Measurements from ENCODE around the gene MUSTN1. TPM values are rescaled to one million over a fixed set of nuclear protein-coding genes. Genes with fewer than 3 reads are reported as not detected.

Gene MUSTN1
- 0.59 and 3.0 TPM in 2 replicates for total RNA-seq

DNA sequence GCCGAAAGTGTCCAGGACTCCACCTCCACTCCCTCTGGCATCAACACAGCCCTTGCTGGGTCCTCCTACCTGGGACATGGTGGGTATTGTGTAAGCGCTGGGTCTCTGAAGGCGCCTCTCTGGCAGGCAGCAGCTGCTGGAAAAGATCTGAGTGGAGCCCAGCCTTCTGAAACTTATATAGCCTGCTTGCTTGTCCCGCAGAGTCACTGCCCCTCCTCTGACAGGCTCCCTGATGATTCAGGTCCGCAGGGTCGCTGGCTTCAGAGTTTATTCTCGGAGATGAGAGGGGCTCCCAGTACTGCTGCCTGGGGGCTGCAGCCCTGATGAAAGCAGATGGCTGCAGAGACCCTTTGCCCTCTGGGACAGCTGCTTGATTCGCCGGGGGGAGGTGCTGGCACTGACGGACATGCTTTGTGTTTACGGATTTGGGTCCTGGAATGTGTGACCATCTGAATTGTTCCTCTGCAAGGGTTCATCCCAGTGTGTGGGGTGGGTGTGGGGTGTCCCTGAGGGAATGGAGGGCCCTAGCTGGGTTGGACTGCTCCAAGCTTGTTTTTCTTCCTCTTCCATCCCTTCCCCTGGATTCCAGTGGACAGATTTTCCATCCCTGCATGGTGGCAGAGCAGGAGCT is at the start of gene MUSTN1:
TSS of gene MUSTN1 (minus strand) at position 149 of the 631 bp plus-strand sequence. CDS start at position 78, 71 bp downstream.
- intact Hi-C loops (cut with micrococcal nuclease): no loop called here

DNA sequence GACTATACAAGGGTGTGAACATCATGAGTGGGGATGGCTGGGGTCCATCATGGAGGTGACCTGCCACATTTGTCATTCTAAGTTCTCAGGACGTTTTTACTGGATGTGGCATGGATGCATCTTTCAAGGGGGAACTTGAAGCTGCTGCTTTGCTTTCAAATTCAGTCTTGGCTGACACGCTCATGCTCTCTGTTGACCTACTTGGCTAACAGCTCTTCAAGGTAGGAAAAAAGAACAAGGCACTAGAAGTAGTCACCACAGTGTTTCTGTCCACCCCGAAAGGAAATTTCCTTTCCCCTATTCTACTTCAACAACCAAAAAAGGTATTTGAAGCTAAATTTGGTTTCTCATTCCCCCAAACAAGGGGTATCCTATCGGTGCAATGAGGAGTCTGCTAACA is 47.6 kb upstream of the MUSTN1 start:
- intact Hi-C loops (cut with micrococcal nuclease): no loop called here

DNA sequence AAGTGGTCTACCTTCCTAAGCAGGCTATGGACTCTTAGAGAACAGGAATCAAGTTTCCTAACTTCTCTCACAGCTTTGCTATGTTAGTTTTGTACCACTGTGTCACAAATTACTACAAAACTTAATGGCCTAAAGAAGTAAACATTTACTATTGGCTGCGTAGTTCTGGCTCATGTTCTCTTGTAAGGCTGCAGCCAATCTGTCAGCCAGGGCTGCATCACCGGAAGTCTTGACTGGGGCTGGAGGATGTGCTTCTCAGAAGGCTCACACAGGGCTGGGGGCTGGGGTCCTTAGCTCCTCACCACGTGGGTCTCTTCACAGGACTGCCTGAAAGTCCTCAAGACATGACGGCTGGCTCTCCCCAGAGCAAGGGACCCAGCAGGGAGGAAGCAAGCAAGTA is 47.1 kb upstream of the MUSTN1 start:
- intact Hi-C loops (cut with micrococcal nuclease): no loop called here

DNA sequence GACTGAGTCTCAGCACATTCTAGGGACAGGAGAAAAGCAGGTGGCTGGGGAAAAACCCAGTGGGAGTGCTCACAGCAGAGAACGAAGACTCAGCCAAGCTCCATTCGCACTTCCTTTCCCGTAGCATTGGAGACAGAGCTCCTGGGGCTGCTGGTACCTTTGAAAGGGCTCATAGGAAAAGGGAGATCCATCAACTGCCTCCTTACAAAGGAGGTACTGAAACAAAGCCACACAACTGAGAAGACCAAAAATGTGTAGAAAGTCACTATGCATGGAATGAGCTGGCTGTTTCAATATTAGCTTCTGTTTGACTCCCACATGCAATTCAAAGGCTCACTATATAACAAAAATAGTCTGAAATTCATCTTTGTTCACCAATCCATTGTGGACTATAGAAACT is 45.7 kb upstream of the MUSTN1 start:
- intact Hi-C loops (cut with micrococcal nuclease): no loop called here

DNA sequence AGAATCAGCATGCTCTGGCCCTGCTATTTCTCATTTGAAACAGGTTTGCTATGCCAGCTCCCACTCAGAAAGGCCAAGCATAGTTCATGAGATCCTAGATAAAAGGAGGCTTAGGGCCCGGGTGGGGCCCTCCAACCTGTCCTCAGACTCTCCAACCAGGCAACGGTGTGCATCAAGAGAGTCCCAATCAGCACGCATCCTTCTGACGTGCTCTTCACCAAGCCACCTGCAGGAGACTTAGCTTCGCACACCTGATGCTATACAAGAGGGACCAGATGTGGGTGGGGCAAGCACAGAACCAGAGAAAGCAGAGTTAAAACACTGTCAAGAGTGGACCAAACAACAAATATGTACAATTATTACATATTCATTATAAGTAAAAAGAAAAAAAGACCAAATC is 45.2 kb upstream of the MUSTN1 start:
- intact Hi-C loops (cut with micrococcal nuclease): no loop called here

DNA sequence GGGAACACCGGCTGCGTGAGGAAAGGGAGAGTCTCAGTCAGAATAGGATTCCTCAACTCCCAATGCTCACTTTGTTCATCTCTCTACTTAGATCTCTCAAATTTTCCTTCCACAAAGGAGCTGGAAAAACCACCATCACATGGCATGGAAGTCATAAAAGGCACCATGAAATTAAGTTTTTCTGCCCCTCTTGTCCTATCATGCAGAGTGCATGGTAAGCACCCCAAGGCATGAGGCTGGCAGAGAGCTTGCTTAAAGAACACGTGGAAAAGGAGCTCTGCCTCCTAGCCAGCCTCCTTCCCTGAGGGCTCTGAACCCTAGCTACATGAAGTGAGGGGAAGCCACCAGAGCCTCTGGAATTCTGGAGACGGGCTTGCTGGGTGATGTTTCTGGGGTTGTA is 44.8 kb upstream of the MUSTN1 start:
- intact Hi-C loops (cut with micrococcal nuclease): no loop called here

DNA sequence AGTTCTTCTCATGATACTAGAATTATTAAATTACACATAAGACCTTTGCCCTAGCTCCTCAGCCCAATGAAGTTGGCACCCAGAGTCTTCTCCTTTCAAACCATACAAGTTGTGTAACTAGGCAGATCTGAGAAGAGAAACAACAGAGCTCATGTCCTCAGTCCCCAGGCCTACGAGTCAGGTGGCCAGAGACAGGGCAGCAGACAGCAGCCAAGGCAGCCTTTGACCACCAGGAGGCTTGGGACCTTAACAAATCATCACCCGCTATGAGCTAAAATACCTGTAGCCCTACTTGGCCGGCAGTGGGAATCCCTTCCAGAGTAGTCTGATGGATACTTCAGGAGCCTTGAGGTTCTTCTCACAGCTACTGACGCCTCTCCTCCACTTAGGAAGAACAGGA is 44.3 kb upstream of the MUSTN1 start:
- intact Hi-C loops (cut with micrococcal nuclease): no loop called here

DNA sequence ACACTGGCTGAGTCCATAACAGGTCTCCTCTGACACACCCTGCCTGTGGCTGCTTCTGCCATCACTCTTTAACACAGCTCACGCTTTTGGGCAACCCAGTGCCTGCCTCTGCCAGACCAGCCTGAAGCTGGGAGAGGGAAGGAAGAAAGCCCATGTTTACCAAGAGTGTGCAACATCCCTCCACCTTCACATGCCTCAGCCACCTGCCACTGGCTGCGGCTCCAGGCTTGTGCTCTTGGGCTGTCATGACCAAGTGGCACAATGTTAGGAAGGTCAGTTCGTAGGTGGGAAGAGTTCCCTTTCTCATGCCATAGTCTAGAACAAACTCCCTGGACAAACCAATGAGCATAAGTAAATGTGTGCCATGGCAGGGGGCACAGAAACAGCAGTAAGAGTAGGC is 42.3 kb upstream of the MUSTN1 start:
- intact Hi-C loops (cut with micrococcal nuclease): no loop called here

DNA sequence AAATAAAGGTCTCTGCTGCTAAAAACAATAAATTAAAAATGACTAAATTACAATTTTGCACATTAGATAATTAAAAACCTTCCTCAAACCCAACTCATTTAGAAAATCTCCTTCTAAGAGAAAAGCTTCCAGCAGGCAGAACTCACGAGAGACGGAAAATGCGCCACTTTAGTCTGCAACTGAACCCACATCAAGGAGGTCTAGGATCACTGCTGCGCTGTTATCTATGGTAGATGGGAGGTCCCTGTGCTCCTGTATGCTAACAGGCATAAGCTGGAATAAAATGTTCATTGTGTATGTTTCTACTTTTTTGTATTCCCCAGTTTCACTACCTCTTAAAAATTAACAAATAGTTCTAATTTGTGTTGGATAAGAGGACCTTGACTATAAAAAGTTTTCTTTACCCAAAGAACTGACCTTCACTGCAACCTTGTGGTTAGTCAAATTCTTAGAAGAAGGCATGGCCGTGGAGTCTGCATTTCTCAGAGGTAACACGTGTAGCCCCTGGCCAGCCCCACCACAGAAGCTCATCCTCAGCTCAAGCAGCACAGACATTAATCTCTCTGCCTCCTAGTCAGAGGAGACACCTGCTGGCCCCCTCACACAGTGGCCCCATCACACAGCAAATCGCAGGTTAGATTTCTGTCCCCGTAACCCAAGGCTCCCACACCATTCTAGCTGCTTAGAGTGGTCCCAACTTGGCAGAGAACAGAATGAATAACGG is 40.2 kb upstream of the MUSTN1 start:
- intact Hi-C loops (cut with micrococcal nuclease): no loop called here

DNA sequence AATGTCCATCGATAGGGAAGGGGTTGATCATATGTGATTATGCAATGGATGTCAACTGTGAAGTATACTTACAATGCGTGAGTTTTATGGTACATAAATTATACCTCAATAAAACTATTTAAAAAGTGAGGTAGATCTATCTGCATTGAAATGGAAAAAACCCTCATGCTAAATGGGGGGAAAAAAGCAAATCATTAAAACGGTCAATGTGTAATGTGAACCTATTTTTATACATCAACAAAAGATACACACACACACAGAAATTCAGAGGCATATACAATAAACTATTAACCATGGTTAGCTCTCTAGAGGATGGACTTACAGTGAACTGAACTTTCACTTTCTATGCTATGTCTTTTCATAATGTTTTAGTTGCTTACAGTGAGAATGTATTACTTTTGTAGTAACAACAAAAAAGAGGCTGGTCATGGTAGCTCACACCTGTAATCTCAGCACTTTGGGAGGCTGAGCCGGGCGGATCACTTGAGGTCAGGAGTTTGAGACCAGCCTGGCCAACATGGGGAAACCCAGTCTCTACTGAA is 39.4 kb upstream of the MUSTN1 start:
- intact Hi-C loops (cut with micrococcal nuclease): no loop called here

DNA sequence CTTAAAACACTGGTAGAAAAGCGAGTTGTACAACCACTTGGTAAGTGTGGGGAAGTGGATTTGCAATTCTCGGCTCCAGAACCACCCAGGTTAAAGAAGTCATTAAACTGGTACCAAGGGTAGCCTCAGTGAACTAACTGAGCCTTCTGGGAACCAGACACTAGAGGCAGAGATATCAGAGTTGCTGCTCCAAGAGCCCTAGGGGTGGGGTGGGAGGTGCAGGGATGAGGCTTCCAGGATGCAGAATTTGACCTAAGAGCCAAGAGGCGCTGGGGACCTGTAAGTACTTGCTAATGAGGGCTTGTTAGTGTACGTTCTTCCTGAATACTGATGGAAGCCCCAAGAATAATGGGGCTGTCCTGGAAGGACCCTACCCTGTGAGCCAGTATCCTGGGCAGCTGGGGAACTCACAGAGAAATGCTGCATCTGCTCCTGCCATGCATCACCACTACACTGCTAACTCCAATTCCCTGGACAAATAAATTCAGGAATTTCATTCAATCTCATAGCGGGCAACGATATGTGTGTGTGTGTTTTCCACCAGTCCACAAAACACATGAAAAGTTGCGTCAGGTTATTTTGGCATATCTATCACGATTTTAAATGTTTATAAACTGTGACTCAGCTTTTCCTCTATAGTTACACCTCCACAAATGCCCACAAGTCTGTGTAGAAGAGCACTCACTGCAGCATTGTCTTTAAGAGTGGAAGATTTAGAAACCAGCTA is 38.8 kb upstream of the MUSTN1 start:
- intact Hi-C loops (cut with micrococcal nuclease): no loop called here

DNA sequence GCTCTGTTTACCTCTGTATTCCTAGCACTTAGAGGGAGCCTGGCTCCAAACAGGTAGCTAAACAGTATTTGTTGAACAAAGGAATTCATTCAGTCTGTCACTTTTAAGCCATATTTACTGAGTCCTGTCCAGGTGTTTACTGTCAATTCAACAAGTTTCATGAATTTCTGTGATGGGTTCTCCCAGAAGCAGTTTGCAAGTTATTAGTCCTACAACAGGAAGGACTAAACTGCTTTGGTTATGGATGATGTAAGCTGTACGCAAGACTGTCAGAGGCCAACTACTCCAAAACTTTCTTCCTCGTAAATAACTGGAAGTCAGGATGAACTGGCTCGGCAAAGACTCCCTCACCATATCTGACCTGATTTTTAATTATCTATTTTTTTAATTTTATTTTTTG is 37.4 kb upstream of the MUSTN1 start:
- intact Hi-C loops (cut with micrococcal nuclease): no loop called here

DNA sequence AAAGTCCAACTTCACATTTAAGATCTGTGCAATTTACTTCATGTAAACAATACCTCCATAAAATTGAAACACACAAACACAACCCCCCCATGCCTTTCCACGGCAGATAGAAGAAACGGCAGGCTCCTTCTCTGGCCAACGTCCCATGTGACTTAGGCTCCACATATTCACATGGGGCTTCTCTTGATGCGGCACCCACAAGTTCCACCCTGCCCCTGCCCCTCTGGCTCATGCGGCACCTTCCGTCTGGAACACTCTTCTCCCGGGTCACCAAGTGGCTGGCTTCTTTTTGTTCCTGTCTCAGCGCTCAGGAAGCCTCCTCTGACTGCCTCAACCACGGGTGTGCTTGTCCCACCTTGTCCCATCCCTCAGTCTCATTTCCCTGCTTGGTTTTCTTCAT is 36.9 kb upstream of the MUSTN1 start:
- intact Hi-C loops (cut with micrococcal nuclease): no loop called here

DNA sequence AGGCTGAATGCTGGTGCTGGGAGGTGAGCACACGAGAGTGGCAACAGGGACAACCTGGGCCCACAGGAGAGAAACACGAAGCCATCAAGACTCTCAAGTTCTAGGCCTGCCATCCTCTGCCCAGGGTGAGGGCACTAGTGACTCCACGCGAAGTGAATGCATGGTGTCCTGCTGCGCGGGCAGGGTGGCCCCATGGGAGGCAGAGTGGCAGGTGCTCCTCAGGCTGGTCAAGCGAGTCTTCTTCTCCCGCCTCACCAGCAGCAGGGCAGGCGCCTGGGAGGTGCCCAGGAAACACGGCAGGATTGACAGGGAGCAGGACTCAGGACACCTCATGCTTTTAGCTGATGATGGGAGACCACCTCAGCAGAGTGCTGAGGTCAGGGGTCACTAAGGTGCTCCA is 35.7 kb upstream of the MUSTN1 start:
- intact Hi-C loops (cut with micrococcal nuclease): no loop called here

DNA sequence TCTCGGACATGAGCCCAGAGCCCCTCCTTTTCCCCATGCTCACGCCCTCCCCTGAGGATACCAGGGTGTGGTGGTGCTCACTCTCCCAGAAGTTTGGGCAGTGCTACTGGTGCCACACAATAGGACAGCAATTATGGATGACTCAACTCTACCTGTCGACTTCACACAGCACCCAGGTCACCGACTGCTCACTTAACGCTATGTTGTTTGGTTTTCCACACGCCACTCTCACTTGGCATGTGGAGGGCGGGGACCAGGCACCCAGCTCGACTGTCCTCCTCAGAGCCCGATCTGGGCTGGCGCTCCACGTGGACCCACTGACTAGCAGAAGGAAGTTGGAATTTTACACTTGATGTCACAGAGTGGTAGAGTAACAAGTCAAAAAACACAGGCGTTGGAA is 31.6 kb upstream of the MUSTN1 start:
- intact Hi-C loops (cut with micrococcal nuclease): no loop called here

DNA sequence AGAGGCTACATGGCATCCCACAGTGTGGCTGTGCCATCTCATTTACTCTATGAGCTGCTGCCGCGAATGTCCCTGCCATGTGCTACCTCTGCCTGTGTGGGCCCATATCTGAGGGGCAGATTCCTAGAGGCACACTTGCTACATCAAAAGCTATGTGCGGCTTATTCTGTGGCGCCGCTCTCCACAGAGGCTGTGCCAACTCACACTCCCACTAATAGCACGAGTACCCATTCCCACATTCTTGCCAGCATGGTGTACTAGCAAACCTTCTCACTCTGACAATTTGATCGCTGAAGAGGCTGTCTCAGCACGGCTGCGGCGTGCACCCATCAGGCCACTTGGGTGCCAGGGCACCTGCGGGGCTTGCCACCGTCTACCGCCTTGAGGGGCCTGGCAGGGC is 31.2 kb upstream of the MUSTN1 start:
- intact Hi-C loops (cut with micrococcal nuclease): no loop called here

DNA sequence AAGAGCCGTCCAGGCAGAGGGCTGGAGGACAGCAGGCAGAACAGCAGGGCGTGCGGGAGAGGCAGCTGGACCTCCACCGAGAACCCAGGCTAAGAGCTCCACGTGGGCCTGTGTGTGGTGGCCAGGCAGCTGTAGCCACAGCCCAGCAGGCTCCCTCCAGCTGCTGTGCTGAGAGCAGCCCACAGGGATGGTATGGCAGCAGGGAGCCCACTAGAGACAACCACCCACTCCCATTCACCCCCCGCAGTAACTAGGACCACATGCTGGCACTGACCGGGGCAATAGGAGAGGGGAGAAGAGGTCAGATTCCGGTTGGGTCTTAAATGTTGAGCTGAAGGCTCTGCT is 25.6 kb upstream of the MUSTN1 start:
- intact Hi-C loops (cut with micrococcal nuclease): no loop called here

DNA sequence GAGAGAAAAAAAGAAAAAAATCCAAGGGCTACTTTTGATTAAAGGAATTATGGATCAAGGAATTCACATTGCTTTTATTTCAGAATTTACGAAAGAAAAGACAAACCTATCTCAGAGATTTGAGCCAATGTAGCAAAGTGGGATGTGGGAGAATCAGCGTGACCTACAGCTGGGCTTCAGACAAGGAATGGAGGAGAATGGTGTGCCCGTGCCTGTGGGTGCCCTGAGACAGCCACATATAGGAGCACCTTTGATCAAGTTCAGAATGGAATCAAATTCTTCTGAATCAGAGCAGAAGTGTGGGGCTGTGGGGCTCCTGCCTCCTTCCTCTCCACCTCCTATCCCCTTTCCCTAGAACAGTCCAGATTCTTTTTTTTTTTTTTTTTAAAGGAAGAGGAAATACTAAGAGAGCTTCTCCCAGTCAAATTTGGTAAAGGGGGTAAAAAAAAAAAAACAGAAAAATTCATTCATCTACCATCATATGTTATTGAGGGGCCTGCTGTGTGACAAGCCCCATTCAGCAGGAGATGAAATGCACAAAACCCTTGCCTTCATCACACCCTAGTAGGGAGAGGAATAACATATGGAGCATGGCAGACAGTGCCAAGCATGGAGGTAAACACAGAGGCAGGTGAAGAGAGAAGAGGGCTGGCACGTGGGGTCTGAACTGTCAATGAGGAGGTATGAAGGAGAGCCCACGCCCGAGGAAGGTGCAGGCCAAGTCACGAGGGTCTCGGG is 25.0 kb upstream of the MUSTN1 start:
- intact Hi-C loops (cut with micrococcal nuclease): no loop called here

DNA sequence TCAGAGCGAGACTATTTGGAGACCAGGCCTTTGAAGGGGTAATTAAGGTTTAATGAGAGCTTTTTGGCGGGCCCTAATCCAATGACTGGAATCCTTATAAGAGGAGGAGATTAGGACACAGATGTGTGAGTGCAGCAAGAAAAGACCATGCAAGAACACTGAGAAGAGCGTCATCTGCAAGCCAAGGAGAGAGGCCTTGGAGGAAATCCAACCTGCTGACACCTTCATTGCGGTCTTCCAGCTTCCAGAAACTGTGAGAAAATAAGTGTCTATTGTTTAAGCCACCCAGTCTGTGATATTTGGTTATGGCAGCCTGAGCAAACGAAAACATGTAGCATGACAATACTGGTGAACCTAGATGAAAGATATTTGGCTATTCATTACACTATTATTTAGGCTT is 23.0 kb upstream of the MUSTN1 start:
- intact Hi-C loops (cut with micrococcal nuclease): no loop called here

DNA sequence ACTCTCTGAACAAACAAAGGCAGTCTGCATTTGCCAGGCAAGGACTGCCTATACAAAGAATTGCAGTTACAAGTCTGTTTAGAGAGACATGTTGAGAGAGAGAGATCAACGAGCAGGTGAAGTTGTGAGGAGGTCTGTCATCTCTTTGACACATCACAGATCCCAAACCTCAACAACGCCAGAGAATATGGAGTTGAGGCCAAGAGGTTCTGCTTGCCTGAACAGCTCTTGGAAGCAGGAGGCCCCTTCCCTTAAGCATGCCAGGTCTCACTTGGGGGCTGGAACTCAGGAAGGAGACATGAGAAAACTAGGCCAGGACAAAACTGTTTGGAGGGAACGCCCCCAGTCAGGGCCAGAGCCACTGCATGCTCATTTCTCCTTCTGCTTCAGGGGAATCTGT is 22.3 kb upstream of the MUSTN1 start:
- intact Hi-C loops (cut with micrococcal nuclease): no loop called here

DNA sequence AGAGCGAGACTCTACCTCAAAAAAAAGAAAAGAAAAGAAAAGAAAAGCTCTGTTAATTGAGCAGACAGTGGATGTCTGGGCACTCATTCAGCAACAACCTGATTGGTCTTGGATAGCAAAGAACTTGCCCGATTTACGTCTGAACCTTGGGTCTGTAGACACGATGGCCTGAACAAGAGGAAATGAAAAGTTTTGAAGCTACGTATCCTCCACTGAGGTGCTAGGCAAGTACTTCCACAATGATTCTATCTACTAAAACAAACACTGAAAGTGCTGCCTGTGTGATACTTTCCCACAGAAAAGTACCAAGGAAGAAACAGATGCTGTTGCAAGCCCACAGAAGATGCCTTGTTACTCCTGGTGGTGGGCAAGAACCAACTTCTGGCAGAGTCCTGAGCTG is 21.8 kb upstream of the MUSTN1 start:
- intact Hi-C loops (cut with micrococcal nuclease): no loop called here

DNA sequence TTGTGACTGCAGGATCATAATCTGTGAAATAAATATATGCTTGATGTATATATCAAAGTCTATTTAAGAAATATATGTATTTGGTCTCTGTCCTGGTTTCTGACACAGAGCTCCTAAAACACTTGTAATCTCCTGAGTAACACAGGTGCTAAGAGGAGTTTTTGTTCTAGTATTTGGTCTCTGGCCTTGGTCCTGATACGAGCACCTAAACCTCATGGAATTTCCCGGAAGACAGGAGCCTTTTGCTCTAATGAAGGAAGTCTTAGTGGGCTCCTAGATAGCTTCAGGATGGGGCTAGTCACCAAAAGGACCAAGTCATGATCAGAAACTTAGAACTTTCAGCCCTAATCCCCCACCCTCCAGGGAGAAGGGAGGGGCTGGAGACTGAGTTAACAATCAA is 19.2 kb upstream of the MUSTN1 start:
- intact Hi-C loops (cut with micrococcal nuclease): no loop called here
